Cardiac septum (tissue), 1 donor: ENCODE measurements around the gene GPR153. TPM values are rescaled to one million over a fixed set of nuclear protein-coding genes. Genes with fewer than 3 reads are reported as not detected.
A peak's percentile ranks its signal among the peaks of the same experiment; 100 is the strongest.
"Not testable (repeated sequence)": the region's sequence is repeated elsewhere in the genome, so short reads cannot be mapped to it uniquely, and the experiment has no call there.

Source experiments
- DNase-seq: peaks from one replicate; pipeline ENCODE4 v3.0.0-alpha.2; 2020; ENCODE audit warnings: low spot score
- intact Hi-C: fragments of 100-400 bp; cut with DNase I; formaldehyde crosslinking; loops from one replicate; pipeline ENCODE4 v1.14.0; 2022
- total RNA-seq: library from RNA; stranded (reverse); fragmentation: NEBNext Ultra II Directional; extraction: Animal tissue kit (Norgen Biotek cat#: 25700); gene quantifications from one replicate; pipeline ENCODE4 v1.2.1, GENCODE V29; 2021
- donor health status: DM: no; HTN: no; CAD: no.

GPR153 gene
- total RNA-seq, 1 donor from 2014 or later: 7.0 TPM

- intact Hi-C loops: no loop called here
- no peak for DNase-seq
Measured at GRCh38 chr1:6241107-6241886, 19.6 kb downstream of the GPR153 start.

GRCh38 chr1:6239950-6240768 is 20.7 kb downstream of the GPR153 start:
- intact Hi-C loops: no loop called here
- DNase-seq: no peak

- no peak for DNase-seq
- intact Hi-C loops: no loop called here
Measured at GRCh38 chr1:6239213-6239752, 21.6 kb downstream of the GPR153 start.

GRCh38 chr1:6237093-6237492 is 23.8 kb downstream of the GPR153 start:
- intact Hi-C loops: no loop called here
- no peak for DNase-seq

GRCh38 chr1:6235296-6235677 is 25.6 kb downstream of the GPR153 start:
- DNase-seq: no peak
- intact Hi-C loops: no loop called here

GRCh38 chr1:6234502-6235295 is 26.2 kb downstream of the GPR153 start:
- intact Hi-C loops: no loop called here
- DNase-seq: no peak

- intact Hi-C loops: no loop called here
- DNase-seq: no peak
Measured at GRCh38 chr1:6233376-6233775, 27.5 kb downstream of the GPR153 start.

GRCh38 chr1:6225651-6226050 is 35.2 kb downstream of the GPR153 start:
- intact Hi-C loops: no loop called here
- no peak for DNase-seq

- intact Hi-C loops: no loop called here
- no peak for DNase-seq
Measured at GRCh38 chr1:6224718-6225117, 36.2 kb downstream of the GPR153 start.

GRCh38 chr1:6223617-6224016 is 37.3 kb downstream of the GPR153 start:
- no peak for DNase-seq
- intact Hi-C loops: loop anchor here (2.0 kb wide), 1 partner anchor 17 kb away; the partner anchor contains the start of gene RNF207

- DNase-seq: peak; percentile 86
- intact Hi-C loops: loop anchor here (2.0 kb wide), 1 partner anchor 16 kb away; the partner anchor contains the start of gene RNF207
Measured at GRCh38 chr1:6222636-6223035, 38.3 kb downstream of the GPR153 start.

- intact Hi-C loops: no loop called here
- no peak for DNase-seq
Measured at GRCh38 chr1:6221210-6221784, 39.6 kb downstream of the GPR153 start.

GRCh38 chr1:6220236-6220635 is 40.7 kb downstream of the GPR153 start:
- intact Hi-C loops: no loop called here

GRCh38 chr1:6219641-6220040 is 41.3 kb downstream of the GPR153 start:
- intact Hi-C loops, DNase-seq: not testable (repeated sequence)

More at GRCh38 chr1:6220236-6220635, 40.7 kb downstream of the GPR153 start:
- no peak for DNase-seq

- no peak for DNase-seq
- intact Hi-C loops: no loop called here
Measured at GRCh38 chr1:6218375-6219164, 42.3 kb downstream of the GPR153 start.

GRCh38 chr1:6212193-6212959 is 48.5 kb downstream of the GPR153 start:
- intact Hi-C loops: no loop called here
- no peak for DNase-seq

- intact Hi-C loops: no loop called here
- no peak for DNase-seq
Measured at GRCh38 chr1:6211731-6212130, 49.2 kb downstream of the GPR153 start.
